SKM-1 treated with dmso at 0.1 percent for 144 hours (cell line): ENCODE data around the gene PROK1.
"Not testable (repeated sequence)": the region's sequence is repeated elsewhere in the genome, so short reads cannot be mapped to it uniquely, and the experiment has no call there.

Experiments
- DNase-seq: peaks from one replicate; lab custom pipeline; 2025; ENCODE audit not compliant: unreplicated experiment; lab: John Stamatoyannopoulos, UW

PROK1 gene

GRCh38 chr1:110433213-110433612 lies 17.7 kb upstream of the PROK1 start:
- DNase-seq, result no peak

GRCh38 chr1:110433803-110434202 lies 17.1 kb upstream of the PROK1 start:
- DNase-seq, result peak; percentile 86

GRCh38 chr1:110434946-110435345 lies 16.0 kb upstream of the PROK1 start:
- DNase-seq, result no peak

- DNase-seq, result no peak
These were observed 14.3 kb upstream of the PROK1 start for GRCh38 chr1:110436635-110437034.

- not testable (repeated sequence) for DNase-seq
These were observed 13.2 kb upstream of the PROK1 start for GRCh38 chr1:110437645-110438299.

- no peak for DNase-seq
These were observed 12.1 kb upstream of the PROK1 start for GRCh38 chr1:110438893-110439292.

GRCh38 chr1:110439873-110440272 lies 11.1 kb upstream of the PROK1 start:
- DNase-seq, result not testable (repeated sequence)

- no peak for DNase-seq
These were observed 10.1 kb upstream of the PROK1 start for GRCh38 chr1:110440877-110441276.

GRCh38 chr1:110441888-110442287 lies 9.1 kb upstream of the PROK1 start:
- no peak for DNase-seq

GRCh38 chr1:110443451-110443850 lies 7.5 kb upstream of the PROK1 start:
- DNase-seq, result no peak

- no peak for DNase-seq
These were observed 6.4 kb upstream of the PROK1 start for GRCh38 chr1:110444561-110444960.

GRCh38 chr1:110449661-110450651 lies 993 bp upstream of the PROK1 start:
- DNase-seq, result no peak

- DNase-seq, result no peak
These were observed 1.4 kb downstream of the PROK1 start for GRCh38 chr1:110452330-110452729.

GRCh38 chr1:110453829-110454228 lies 2.9 kb downstream of the PROK1 start:
- DNase-seq, result no peak

- DNase-seq, result no peak
These were observed 3.4 kb downstream of the PROK1 start for GRCh38 chr1:110454328-110454727.

- DNase-seq, result no peak
These were observed 4.2 kb downstream of the PROK1 start for GRCh38 chr1:110455151-110455550.

- no peak for DNase-seq
These were observed 6.3 kb downstream of the PROK1 start for GRCh38 chr1:110457206-110457605.

GRCh38 chr1:110460253-110461220 lies 9.6 kb downstream of the PROK1 start:
- DNase-seq, result peak; percentile 82

- no peak for DNase-seq
These were observed 11.1 kb downstream of the PROK1 start for GRCh38 chr1:110462093-110462492.

- no peak for DNase-seq
These were observed 12.0 kb downstream of the PROK1 start for GRCh38 chr1:110462964-110463363.

GRCh38 chr1:110463725-110464124 lies 12.8 kb downstream of the PROK1 start:
- no peak for DNase-seq
